ENCODE results near the gene FAP.

Gene FAP

GRCh38 chr2:162197069-162197825 is 46.0 kb downstream of the FAP start:
- H3K9me3 ChIP-seq, result no peaks in the 10 kb centered on the region
- H3K36me3 ChIP-seq (replicated peaks), result no peaks in the 10 kb centered on the region
- no peaks in the 10 kb centered on the region for H3K4me1 ChIP-seq
- 0 out of 2 replicates have a peak, but pooled peaks cover 5% of the 10 kb centered on the region for H3K27me3 ChIP-seq (ENCODE audit: low read depth)
- in situ Hi-C loops (cut with MboI; ENCODE audit: low sequenced_read_pairs), result no loop called here
- DNase-seq (ENCODE audit: low spot score in 2 of 2), result no peak
- H3K4me3 ChIP-seq, result no peak overlapping the region

DNA sequence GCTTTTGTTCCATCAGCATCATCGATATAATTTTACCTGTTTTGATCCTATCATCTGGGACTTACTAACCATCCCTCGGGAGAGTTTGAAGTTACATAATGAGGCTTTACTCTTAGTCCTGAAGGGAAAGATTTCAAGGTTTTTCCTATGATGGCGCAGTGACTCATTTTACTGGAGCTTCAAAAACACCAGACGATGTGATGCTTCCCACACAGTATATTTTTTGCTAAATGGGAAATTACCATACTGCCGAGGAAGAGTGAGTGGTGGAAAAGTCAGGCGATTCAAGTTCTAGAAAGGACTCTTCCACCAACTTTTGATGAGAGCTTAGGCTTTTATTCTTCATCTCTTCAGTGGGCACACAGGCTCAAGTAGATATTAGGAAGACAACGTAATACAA is 46.6 kb downstream of the FAP start:
- DNase-seq (ENCODE audit: low spot score in 2 of 2), result no peak
- H3K4me1 ChIP-seq, result no peaks in the 10 kb centered on the region
- H3K9me3 ChIP-seq, result no peaks in the 10 kb centered on the region
- in situ Hi-C loops (cut with MboI; ENCODE audit: low sequenced_read_pairs), result no loop called here
- H3K36me3 ChIP-seq (replicated peaks), result no peaks in the 10 kb centered on the region
- H3K4me3 ChIP-seq, result no peak overlapping the region
- 0 out of 2 replicates have a peak, but pooled peaks cover 5% of the 10 kb centered on the region for H3K27me3 ChIP-seq (ENCODE audit: low read depth)

- Histone ChIP-seq H3K9me3 (no peaks in the 10 kb centered on the region), H3K36me3 (replicated peaks) (no peaks in the 10 kb centered on the region), H3K27me3 (ENCODE audit: low read depth) (no peaks in the 10 kb centered on the region; the same call in 1 of the 2 replicates), H3K4me3 (no peak overlapping the region), H3K4me1 (no peaks in the 10 kb centered on the region)
- in situ Hi-C loops (cut with MboI; ENCODE audit: low sequenced_read_pairs), result no loop called here
- no peak for DNase-seq (ENCODE audit: low spot score in 2 of 2)
Observed at GRCh38 chr2:162188451-162188850, 54.8 kb downstream of the FAP start.

DNA sequence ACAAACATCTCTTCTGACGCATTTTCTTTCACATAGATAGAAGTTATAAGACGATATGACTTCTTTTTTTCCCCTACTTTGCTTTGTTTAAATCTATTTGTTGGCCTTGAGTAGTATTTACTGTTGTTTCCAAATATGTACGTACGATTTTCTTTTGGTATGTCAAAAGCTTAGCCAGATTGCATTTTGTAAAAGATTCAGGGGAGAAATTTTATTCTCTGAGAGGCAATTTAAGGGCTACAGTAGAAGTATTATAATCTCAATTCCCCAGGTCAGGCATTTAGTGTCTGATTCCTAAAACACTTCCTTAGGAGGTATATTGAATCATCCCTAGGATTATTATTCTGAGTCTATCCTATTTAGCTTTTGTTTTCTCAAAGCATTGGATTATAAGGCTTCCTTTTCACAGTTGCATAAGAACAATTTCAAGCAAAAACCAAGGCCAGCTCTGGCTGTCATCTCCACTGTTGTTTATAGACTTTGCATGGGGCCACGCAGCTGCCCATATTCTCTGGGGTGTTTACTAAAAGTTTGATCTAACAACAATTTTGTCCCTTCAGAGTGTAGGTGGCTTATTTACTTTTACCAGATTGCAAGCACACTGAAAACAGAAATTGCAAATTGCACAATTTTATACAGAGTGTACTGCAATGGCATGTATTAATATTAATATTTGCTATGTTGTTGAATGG is 57.6 kb downstream of the FAP start:
- Histone ChIP-seq H3K4me1 (no peaks in the 10 kb centered on the region), H3K36me3 (replicated peaks) (no peaks in the 10 kb centered on the region), H3K4me3 (no peak overlapping the region), H3K9me3 (no peaks in the 10 kb centered on the region), H3K27me3 (ENCODE audit: low read depth) (peaks cover 3% of the 10 kb centered on the region)
- DNase-seq (ENCODE audit: low spot score in 2 of 2), result no peak
- in situ Hi-C loops (cut with MboI; ENCODE audit: low sequenced_read_pairs), result no loop called here

GRCh38 chr2:162184821-162185450 is 58.3 kb downstream of the FAP start:
- in situ Hi-C loops (cut with MboI; ENCODE audit: low sequenced_read_pairs), result no loop called here
- no peaks in the 10 kb centered on the region for H3K36me3 ChIP-seq (replicated peaks)
- no peaks in the 10 kb centered on the region for H3K4me1 ChIP-seq
- H3K9me3 ChIP-seq, result no peaks in the 10 kb centered on the region
- DNase-seq (ENCODE audit: low spot score in 2 of 2), result no peak
- no peak overlapping the region for H3K4me3 ChIP-seq
- peaks cover 3% of the 10 kb centered on the region for H3K27me3 ChIP-seq (ENCODE audit: low read depth)

DNA sequence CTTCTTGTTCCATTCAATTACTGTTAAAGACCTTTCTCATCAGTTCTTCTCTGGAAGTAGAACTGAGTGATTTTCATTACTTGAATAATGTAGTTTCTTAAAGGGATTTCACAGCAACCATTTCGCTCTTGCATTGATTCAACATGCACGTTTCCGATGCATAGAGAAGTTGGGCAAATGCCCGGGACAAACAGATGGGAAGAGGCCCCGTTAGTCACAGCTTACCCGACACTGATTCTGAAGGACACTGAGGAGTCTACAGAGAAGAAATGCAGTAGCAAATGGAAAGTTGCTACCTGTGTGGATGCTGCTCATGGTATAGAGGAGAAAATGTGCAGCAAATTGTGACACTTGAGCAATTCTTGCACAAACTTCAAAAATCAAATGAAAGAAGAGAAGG is 58.9 kb downstream of the FAP start:
- Histone ChIP-seq H3K9me3 (no peaks in the 10 kb centered on the region), H3K4me3 (no peak overlapping the region), H3K27me3 (ENCODE audit: low read depth) (peaks cover 3% of the 10 kb centered on the region), H3K36me3 (replicated peaks) (no peaks in the 10 kb centered on the region), H3K4me1 (no peaks in the 10 kb centered on the region)
- in situ Hi-C loops (cut with MboI; ENCODE audit: low sequenced_read_pairs), result no loop called here
- DNase-seq (ENCODE audit: low spot score in 2 of 2), result no peak

DNA sequence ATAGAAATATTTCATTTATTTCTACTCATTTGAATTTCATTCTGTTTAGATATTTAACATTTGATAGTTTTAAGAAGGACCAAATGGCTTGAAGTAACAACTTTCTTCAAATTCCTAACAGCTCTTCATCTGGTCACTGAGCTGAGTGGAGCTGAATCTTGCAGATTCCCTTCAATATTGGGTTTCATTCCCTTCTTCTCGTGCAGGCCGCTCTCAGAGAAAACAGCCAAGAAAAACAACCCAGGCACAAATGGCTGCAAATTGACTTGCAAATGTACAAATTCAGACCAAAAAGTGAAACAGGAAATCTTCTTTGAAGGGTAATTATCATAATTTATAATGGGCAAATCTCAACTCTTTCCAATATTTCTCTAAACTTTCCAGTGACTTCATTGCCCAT is 60.9 kb downstream of the FAP start:
- in situ Hi-C loops (cut with MboI; ENCODE audit: low sequenced_read_pairs), result no loop called here
- Histone ChIP-seq H3K4me3 (no peak overlapping the region), H3K36me3 (replicated peaks) (no peaks in the 10 kb centered on the region), H3K27me3 (ENCODE audit: low read depth) (peaks cover 3% of the 10 kb centered on the region), H3K9me3 (no peaks in the 10 kb centered on the region), H3K4me1 (no peaks in the 10 kb centered on the region)
- no peak for DNase-seq (ENCODE audit: low spot score in 2 of 2)

DNA sequence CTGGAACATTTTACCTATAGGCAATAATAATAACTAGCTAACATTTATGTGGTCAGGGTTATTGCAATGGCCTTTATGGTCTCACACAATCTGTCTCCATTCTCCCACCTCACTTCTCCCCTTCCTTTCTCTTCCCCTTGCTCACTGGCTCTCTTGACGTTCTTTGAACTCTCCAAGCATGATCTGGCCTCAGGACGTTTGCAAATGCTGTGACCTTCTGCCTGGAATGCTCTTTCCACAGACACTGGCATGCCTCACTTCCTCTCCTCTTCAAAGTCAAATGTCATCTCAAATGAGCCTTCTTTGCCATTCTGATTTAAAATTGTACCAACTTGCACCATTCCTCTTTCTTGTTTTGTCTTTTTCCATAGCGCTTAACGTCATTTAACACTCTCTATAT is 65.9 kb downstream of the FAP start:
- peaks cover 12% of the 10 kb centered on the region for H3K27me3 ChIP-seq (ENCODE audit: low read depth)
- in situ Hi-C loops (cut with MboI; ENCODE audit: low sequenced_read_pairs), result no loop called here
- H3K4me1 ChIP-seq, result no peaks in the 10 kb centered on the region
- DNase-seq (ENCODE audit: low spot score in 2 of 2), result no peak
- H3K9me3 ChIP-seq, result no peaks in the 10 kb centered on the region
- H3K4me3 ChIP-seq, result no peak overlapping the region
- no peaks in the 10 kb centered on the region for H3K36me3 ChIP-seq (replicated peaks)

GRCh38 chr2:162175714-162176113 is 67.5 kb downstream of the FAP start:
- Histone ChIP-seq H3K4me1 (no peaks in the 10 kb centered on the region), H3K4me3 (no peak overlapping the region), H3K9me3 (no peaks in the 10 kb centered on the region), H3K36me3 (replicated peaks) (no peaks in the 10 kb centered on the region), H3K27me3 (ENCODE audit: low read depth) (peaks cover 11% of the 10 kb centered on the region)
- DNase-seq (ENCODE audit: low spot score in 2 of 2), result no peak
- in situ Hi-C loops (cut with MboI; ENCODE audit: low sequenced_read_pairs), result no loop called here

- Histone ChIP-seq H3K9me3 (no peaks in the 10 kb centered on the region), H3K4me3 (no peak overlapping the region), H3K27me3 (ENCODE audit: low read depth) (peaks cover 16% of the 10 kb centered on the region), H3K36me3 (replicated peaks) (no peaks in the 10 kb centered on the region), H3K4me1 (no peaks in the 10 kb centered on the region)
- DNase-seq (ENCODE audit: low spot score in 2 of 2), result no peak
- in situ Hi-C loops (cut with MboI; ENCODE audit: low sequenced_read_pairs), result no loop called here
Observed at GRCh38 chr2:162174746-162175145, 68.5 kb downstream of the FAP start.

DNA sequence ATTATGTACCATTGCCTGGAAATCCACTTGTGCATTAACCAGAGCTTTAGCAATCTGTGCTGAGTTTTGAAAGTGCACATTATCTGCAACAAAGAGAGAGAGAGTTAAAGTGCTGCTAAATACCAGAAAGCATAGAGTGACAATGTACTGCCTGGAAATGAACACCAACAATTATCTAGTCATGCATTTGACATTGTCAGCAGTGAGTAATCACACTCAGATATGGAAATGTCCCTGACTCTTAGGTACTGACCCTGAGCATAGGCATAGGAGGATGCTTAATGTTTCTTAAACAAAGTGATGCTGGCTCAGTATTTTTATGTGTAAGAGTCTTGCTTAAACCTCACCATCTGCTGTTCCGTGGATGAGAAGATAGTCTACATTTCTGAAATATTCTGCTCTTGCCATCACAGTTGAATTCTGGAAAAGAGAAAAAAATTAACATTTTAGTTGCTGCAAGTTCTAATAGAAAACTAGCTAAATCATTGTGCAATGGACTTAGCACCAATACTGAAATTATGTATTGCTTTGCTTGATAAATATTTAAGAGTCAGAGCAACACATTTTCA is 70.4 kb downstream of the FAP start:
- Histone ChIP-seq H3K36me3 (replicated peaks) (no peaks in the 10 kb centered on the region), H3K4me1 (no peaks in the 10 kb centered on the region), H3K4me3 (no peak overlapping the region), H3K9me3 (no peaks in the 10 kb centered on the region), H3K27me3 (ENCODE audit: low read depth) (peaks cover 18% of the 10 kb centered on the region)
- no peak for DNase-seq (ENCODE audit: low spot score in 2 of 2)
- in situ Hi-C loops (cut with MboI; ENCODE audit: low sequenced_read_pairs), result no loop called here

DNA sequence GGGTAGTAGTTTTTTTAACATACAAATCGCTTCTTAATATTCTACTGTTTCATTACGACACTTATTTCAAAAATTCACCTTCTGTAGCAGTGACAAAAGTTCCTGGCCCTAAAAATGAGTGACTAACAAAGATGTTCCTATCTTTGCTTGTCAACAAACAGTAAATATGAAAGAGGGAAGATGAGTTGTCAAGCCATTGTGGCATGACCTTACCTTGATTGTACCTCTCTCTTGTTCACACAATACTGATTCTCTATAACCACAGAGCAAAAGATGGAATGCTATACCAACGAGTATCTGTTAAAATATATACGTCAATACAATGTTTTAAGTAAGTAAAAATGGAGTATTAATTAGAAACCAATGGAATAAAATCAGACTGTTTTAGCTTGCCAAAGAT is 76.5 kb downstream of the FAP start:
- in situ Hi-C loops (cut with MboI; ENCODE audit: low sequenced_read_pairs), result no loop called here
- Histone ChIP-seq H3K9me3 (no peaks in the 10 kb centered on the region), H3K4me3 (no peak overlapping the region), H3K4me1 (no peaks in the 10 kb centered on the region), H3K36me3 (replicated peaks) (no peaks in the 10 kb centered on the region), H3K27me3 (ENCODE audit: low read depth) (peaks cover 11% of the 10 kb centered on the region; the same call in 1 of the 2 replicates)
- no peak for DNase-seq (ENCODE audit: low spot score in 2 of 2)

- no peaks in the 10 kb centered on the region for H3K4me1 ChIP-seq
- H3K9me3 ChIP-seq, result no peaks in the 10 kb centered on the region
- no peaks in the 10 kb centered on the region for H3K36me3 ChIP-seq (replicated peaks)
- DNase-seq (ENCODE audit: low spot score in 2 of 2), result no peak
- peaks cover 11% of the 10 kb centered on the region; the same call in 1 of the 2 replicates for H3K27me3 ChIP-seq (ENCODE audit: low read depth)
- in situ Hi-C loops (cut with MboI; ENCODE audit: low sequenced_read_pairs), result no loop called here
- H3K4me3 ChIP-seq, result no peak overlapping the region
Observed at GRCh38 chr2:162166174-162166573, 77.1 kb downstream of the FAP start.

DNA sequence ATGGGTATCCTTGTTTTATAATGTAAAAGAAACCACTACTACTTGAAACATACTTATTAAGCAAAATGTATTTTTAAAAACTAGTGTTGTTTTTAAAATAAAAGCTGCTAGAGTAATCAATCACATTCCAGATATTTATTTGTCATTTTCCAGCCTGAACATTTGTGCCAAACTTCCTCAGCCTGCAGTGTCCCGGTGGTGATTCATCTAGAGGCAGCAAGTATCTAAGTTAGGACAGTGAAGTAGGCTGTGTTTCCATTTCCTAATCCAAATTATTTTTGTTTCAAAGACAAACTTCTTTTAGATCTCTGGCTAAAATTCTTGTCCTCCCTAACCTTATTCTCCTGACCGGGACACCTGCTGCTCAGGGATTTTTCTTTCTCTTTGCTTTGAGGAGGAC is 78.4 kb downstream of the FAP start:
- H3K9me3 ChIP-seq, result no peaks in the 10 kb centered on the region
- H3K4me3 ChIP-seq, result no peak overlapping the region
- no peak for DNase-seq (ENCODE audit: low spot score in 2 of 2)
- peaks cover 5% of the 10 kb centered on the region; the same call in 1 of the 2 replicates for H3K27me3 ChIP-seq (ENCODE audit: low read depth)
- no peaks in the 10 kb centered on the region for H3K36me3 ChIP-seq (replicated peaks)
- H3K4me1 ChIP-seq, result no peaks in the 10 kb centered on the region
- in situ Hi-C loops (cut with MboI; ENCODE audit: low sequenced_read_pairs), result no loop called here
